ENCODE measurements around the gene GRIK2. TPM values are rescaled to one million over a fixed set of nuclear protein-coding genes. Genes with fewer than 3 reads are reported as not detected.
"Not testable (repeated sequence)": the region's sequence is repeated elsewhere in the genome, so short reads cannot be mapped to it uniquely, and the experiment has no call there.

The GRIK2 gene
- polyA plus RNA-seq, 1 of the 3 experiments (the other 2 are of a cell fraction) = 0.30 TPM

GRCh38 chr6:101348816-101349215 is 44.7 kb upstream of the GRIK2 start:
- H3K27ac ChIP-seq (ENCODE audit: low read depth in 2 of 2, low read length in 1 of 2) = no peak overlapping the region
- H3K9me3 ChIP-seq = no peaks in the 10 kb centered on the region
- 32% methylated on average over 3 of the region's 3 CpGs for WGBS (ENCODE audit: low lambda C conversion rate)
- H3K4me3 ChIP-seq (ENCODE audit: low read depth in 2 of 2, low read length in 1 of 2) = no peak overlapping the region
- no peak overlapping the region for H2AFZ ChIP-seq (ENCODE audit: low read depth)
- no peaks in the 10 kb centered on the region for H3K27me3 ChIP-seq (ENCODE audit: insufficient read depth)
- no peaks in the 10 kb centered on the region for H4K20me1 ChIP-seq (ENCODE audit: insufficient read depth)
- no peak for TF ChIP-seq TEAD4 (IDR thresholded peaks at IDR 0.05; ENCODE audit: borderline replicate concordance, insufficient read depth)
- no peak for TF ChIP-seq ZBTB33 (IDR thresholded peaks at IDR 0.05; ENCODE audit: borderline replicate concordance, low read depth)
- TF ChIP-seq MXI1 (IDR thresholded peaks at IDR 0.05; ENCODE audit: low read depth, low read length) = no peak
- TF ChIP-seq POLR2AphosphoS5 (IDR thresholded peaks at IDR 0.05; ENCODE audit: low read depth, low read length) = no peak
- TF ChIP-seq SIN3A (IDR thresholded peaks at IDR 0.05; ENCODE audit: borderline replicate concordance, low read depth, low read length) = no peak
- no peak for TF ChIP-seq PBX3 (IDR thresholded peaks at IDR 0.05)
- no peak for TF ChIP-seq MEF2A (IDR thresholded peaks at IDR 0.05; ENCODE audit: borderline replicate concordance, low read depth)
- TF ChIP-seq IRF3 (IDR thresholded peaks at IDR 0.05; ENCODE audit: low read depth, low read length) = no peak
- no peak for TF ChIP-seq NRF1 (IDR thresholded peaks at IDR 0.05; ENCODE audit: low read depth, low read length)
- POLR2A ChIA-PET = no interaction called here
- CTCF ChIA-PET = no interaction called here
- H3K36me3 ChIP-seq (replicated peaks in 1 of 2; ENCODE audit: control insufficient read depth in 1 of 2, insufficient read depth in 2 of 2, low read length in 1 of 2) = no peaks in the 10 kb centered on the region
- DNase-seq = no peak
- no peaks in the 10 kb centered on the region for H3K79me2 ChIP-seq (ENCODE audit: insufficient read depth)
- H3K4me1 ChIP-seq (ENCODE audit: control insufficient read depth in 1 of 2, insufficient read depth in 2 of 2, low read depth in 1 of 2, low read length in 1 of 2) = no peaks in the 10 kb centered on the region
- H3K9ac ChIP-seq = no peak overlapping the region
- no peaks in the 10 kb centered on the region for H3K9me2 ChIP-seq
- H3K4me2 ChIP-seq = no peak overlapping the region
- no peaks in the 10 kb centered on the region for H3F3A ChIP-seq (replicated peaks; ENCODE audit: insufficient read depth)

GRCh38 chr6:101350631-101351030 is 42.9 kb upstream of the GRIK2 start:
- CTCF ChIA-PET = interaction anchor here (0.6 kb wide), 1 partner anchor 9 kb away, joined by 5 read pairs; no protein-coding TSS in a partner anchor
- POLR2A ChIA-PET; H3K4me3 ChIP-seq (ENCODE audit: low read depth in 2 of 2, low read length in 1 of 2); H3K79me2 ChIP-seq (ENCODE audit: insufficient read depth); H3F3A ChIP-seq (replicated peaks; ENCODE audit: insufficient read depth); H3K4me1 ChIP-seq (ENCODE audit: control insufficient read depth in 1 of 2, insufficient read depth in 2 of 2, low read depth in 1 of 2, low read length in 1 of 2); DNase-seq; H3K4me2 ChIP-seq; H2AFZ ChIP-seq (ENCODE audit: low read depth); H3K27me3 ChIP-seq (ENCODE audit: insufficient read depth); H3K27ac ChIP-seq (ENCODE audit: low read depth in 2 of 2, low read length in 1 of 2); H3K9me2 ChIP-seq; H3K9me3 ChIP-seq; H3K36me3 ChIP-seq (replicated peaks in 1 of 2; ENCODE audit: control insufficient read depth in 1 of 2, insufficient read depth in 2 of 2, low read length in 1 of 2); H4K20me1 ChIP-seq (ENCODE audit: insufficient read depth); H3K9ac ChIP-seq: not testable (repeated sequence)
- 39% methylated on average over 6 of the region's 6 CpGs for WGBS (ENCODE audit: low lambda C conversion rate)
